Measurements from ENCODE around the gene PUDP.

GRCh38 chrX:7159149-7159861 is 11.4 kb upstream of the PUDP start:
- no peak for TF ChIP-seq EZH2phosphoT487 (IDR thresholded peaks at IDR 0.05; ENCODE audit: insufficient read depth, low read depth)
- no peak for TF ChIP-seq EZH2 (IDR thresholded peaks at IDR 0.05; ENCODE audit: insufficient read depth, poor library complexity, severe bottlenecking)
